Mesothelial cell of epicardium (in vitro differentiated cells): Measurements from ENCODE around the gene RAD51B. TPM values are rescaled to one million over a fixed set of nuclear protein-coding genes. Genes with fewer than 3 reads are reported as not detected.
A peak's percentile ranks its signal among the peaks of the same experiment; 100 is the strongest.

Experiments used
- DNase-seq, 2 experiments: peaks; one replicate each; pipeline ENCODE4 v3.0.0; 2021; ENCODE audit warnings: low spot score in 2 of 2; ENCODE audit not compliant: unreplicated experiment in 2 of 2
- H3K27ac Mint-ChIP-seq: 2 replicates; pipeline ENCODE4 v1.8.0; 2021; ENCODE audit warnings: mixed read lengths
- H3K27me3 Mint-ChIP-seq: 2 replicates; pipeline ENCODE4 v1.8.0; 2021; ENCODE audit warnings: low read depth, mixed read lengths
- H3K36me3 Mint-ChIP-seq: 2 replicates; pipeline ENCODE4 v1.8.0; 2021; ENCODE audit warnings: mixed read lengths
- H3K4me1 Mint-ChIP-seq: 2 replicates; pipeline ENCODE4 v1.8.0; 2021; ENCODE audit warnings: mixed read lengths
- H3K4me3 Mint-ChIP-seq: 2 replicates; pipeline ENCODE4 v1.8.0; 2021; ENCODE audit warnings: mild to moderate bottlenecking, moderate library complexity, mixed read lengths
- H3K9me3 Mint-ChIP-seq: 2 replicates; pipeline ENCODE4 v1.8.0; 2021; ENCODE audit warnings: mixed read lengths
- CTCF ChIP-seq: fragments of 200-600 bp; sonication (generic); IDR thresholded peaks from one replicate; pipeline ENCODE4 v1.5.0; 2021; ENCODE audit warnings: antibody characterized with exemption; ENCODE audit not compliant: unreplicated experiment
- total RNA-seq: library from RNA; stranded (reverse); gene quantifications from 3 replicates; pipeline ENCODE4 v1.2.1, GENCODE V29; 2021

RAD51B gene
- total RNA-seq, 1 donor from 2014 or later = 34.7 TPM

GRCh38 chr14:68404652-68405183 is 585.1 kb downstream of the RAD51B start:
- TF ChIP-seq CTCF = no peak
- no peak for DNase-seq
- Mint-ChIP-seq H3K27me3 (no peaks in the 10 kb centered on the region), H3K36me3 (no peaks in the 10 kb centered on the region), H3K27ac (peak overlapping the region; percentile 96), H3K4me3 (no peak overlapping the region), H3K9me3 (no peaks in the 10 kb centered on the region), H3K4me1 (peaks cover 73% of the 10 kb centered on the region)

- no peaks in the 10 kb centered on the region for H3K36me3 Mint-ChIP-seq
- TF ChIP-seq CTCF = no peak
- H3K9me3 Mint-ChIP-seq = no peaks in the 10 kb centered on the region
- H3K27ac Mint-ChIP-seq = peak overlapping the region; percentile 36
- H3K4me1 Mint-ChIP-seq = peaks cover 61% of the 10 kb centered on the region
- no peak overlapping the region for H3K4me3 Mint-ChIP-seq
- H3K27me3 Mint-ChIP-seq = no peaks in the 10 kb centered on the region
- no peak for DNase-seq
Measured at GRCh38 chr14:68405961-68406360, 586.4 kb downstream of the RAD51B start.

DNA sequence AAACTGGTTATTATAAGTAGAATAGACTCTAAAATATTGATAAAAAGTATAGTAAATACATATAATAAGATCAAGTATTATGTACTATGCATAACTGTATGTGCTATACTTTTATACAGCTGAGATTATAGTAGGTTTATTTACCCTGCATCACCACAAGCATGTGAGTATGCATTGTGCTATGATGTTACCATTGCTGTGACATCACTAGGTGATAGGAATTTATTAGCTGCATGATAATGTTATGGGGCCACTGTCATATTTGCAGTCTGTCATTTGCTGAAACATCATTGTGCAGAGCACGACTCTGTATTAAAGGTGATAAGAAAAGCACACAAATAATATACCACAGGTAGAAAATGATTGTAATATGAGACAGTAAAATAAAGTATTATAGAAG is 587.7 kb downstream of the RAD51B start:
- Mint-ChIP-seq H3K36me3 (no peaks in the 10 kb centered on the region), H3K4me3 (no peak overlapping the region), H3K4me1 (peaks cover 49% of the 10 kb centered on the region), H3K27ac (peak overlapping the region; percentile 48), H3K27me3 (no peaks in the 10 kb centered on the region), H3K9me3 (no peaks in the 10 kb centered on the region)
- no peak for DNase-seq
- no peak for TF ChIP-seq CTCF

DNA sequence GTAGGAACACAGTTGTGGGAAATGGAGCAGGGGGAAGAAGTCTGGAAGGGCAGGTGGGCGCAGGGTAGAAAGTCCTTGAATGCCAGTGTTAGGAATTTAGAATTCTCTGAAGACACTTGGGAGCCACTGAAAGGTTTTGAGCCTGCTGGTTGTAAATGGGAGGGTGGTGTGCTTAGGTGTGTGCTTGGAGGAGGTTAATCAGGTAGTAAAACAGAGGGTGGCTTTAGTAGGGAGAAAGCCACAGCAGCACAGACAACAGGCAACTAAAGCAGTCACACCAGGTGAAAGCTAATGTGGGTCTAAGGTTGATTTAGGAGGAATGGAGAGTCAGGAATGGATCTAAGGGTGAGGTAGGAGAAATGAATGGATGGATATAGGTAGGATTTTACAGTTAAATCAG is 588.2 kb downstream of the RAD51B start:
- no peak for DNase-seq
- peak overlapping the region; percentile 48 for H3K27ac Mint-ChIP-seq
- no peak overlapping the region for H3K4me3 Mint-ChIP-seq
- H3K36me3 Mint-ChIP-seq = no peaks in the 10 kb centered on the region
- H3K4me1 Mint-ChIP-seq = peaks cover 44% of the 10 kb centered on the region
- no peaks in the 10 kb centered on the region for H3K27me3 Mint-ChIP-seq
- no peak for TF ChIP-seq CTCF
- H3K9me3 Mint-ChIP-seq = no peaks in the 10 kb centered on the region

DNA sequence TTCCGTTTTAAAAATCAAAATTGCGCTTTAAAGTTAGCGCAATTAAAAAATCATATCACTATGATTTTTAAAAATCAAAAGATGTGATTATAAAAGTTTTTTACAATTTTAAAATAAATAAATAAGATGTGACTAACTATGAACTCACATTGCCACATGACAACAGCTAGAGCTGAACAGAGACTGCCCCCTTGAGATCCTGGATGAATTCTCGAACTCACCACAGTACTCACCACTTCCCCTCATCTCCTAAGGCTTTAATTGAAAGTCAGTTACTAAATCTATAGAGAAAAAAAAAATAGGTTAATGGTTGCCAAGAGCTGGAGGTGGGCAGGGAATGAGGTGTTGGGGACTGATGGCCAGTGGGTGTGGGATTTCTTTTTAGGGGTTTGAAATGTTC is 589.1 kb downstream of the RAD51B start:
- H3K36me3 Mint-ChIP-seq = no peaks in the 10 kb centered on the region
- no peak for TF ChIP-seq CTCF
- H3K27ac Mint-ChIP-seq = no peak overlapping the region
- H3K4me1 Mint-ChIP-seq = peaks cover 37% of the 10 kb centered on the region
- DNase-seq = no peak
- H3K9me3 Mint-ChIP-seq = no peaks in the 10 kb centered on the region
- H3K27me3 Mint-ChIP-seq = no peaks in the 10 kb centered on the region
- no peak overlapping the region for H3K4me3 Mint-ChIP-seq

DNA sequence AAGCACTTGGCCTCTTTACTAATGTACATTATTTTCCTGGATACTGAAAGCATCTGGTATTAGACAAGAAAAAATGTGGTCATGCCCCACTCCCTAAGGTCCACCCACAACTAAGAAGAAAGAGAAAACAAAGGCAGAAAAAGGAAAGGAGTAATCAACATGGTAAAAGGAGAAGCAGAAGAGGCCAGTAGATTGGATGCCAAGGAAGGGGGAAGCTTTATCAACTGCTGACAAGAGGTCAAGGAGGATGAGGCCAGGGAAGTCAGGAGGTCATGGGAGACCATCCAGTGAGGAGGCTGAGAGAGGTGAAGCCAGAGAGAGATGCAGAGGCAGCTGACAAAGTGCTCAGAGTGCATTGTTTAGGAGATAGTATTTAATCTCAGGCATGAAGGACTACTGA is 589.8 kb downstream of the RAD51B start:
- no peaks in the 10 kb centered on the region for H3K36me3 Mint-ChIP-seq
- H3K9me3 Mint-ChIP-seq = no peaks in the 10 kb centered on the region
- H3K27ac Mint-ChIP-seq = peak overlapping the region; percentile 10
- no peaks in the 10 kb centered on the region for H3K27me3 Mint-ChIP-seq
- no peak for TF ChIP-seq CTCF
- no peak overlapping the region for H3K4me3 Mint-ChIP-seq
- DNase-seq = no peak
- H3K4me1 Mint-ChIP-seq = peaks cover 37% of the 10 kb centered on the region
